Muscle layer of colon (tissue), 2 donors: ENCODE results near the gene SLC25A14.

Experiments used
- H3K27ac ChIP-seq: one replicate; pipeline ENCODE4 v1.7.0; 2013; ENCODE audit warnings: low read depth, mild to moderate bottlenecking, low read length, moderate library complexity
- H3K27me3 ChIP-seq, 2 donors: one replicate each; pipeline ENCODE4 v1.7.0; 2013; ENCODE audit warnings: low read length in 2 of 2, mild to moderate bottlenecking in 2 of 2; ENCODE audit not compliant: insufficient read depth in 2 of 2, control insufficient read depth in 1 of 2
- H3K36me3 ChIP-seq: one replicate; pipeline ENCODE4 v1.7.0; 2013; ENCODE audit warnings: mild to moderate bottlenecking, low read length; ENCODE audit not compliant: insufficient read depth
- H3K4me1 ChIP-seq: one replicate; pipeline ENCODE4 v1.7.0; 2013; ENCODE audit warnings: mild to moderate bottlenecking, low read length; ENCODE audit not compliant: insufficient read depth
- H3K4me3 ChIP-seq, 2 donors: one replicate each; pipeline ENCODE4 v1.7.0; 2013; ENCODE audit warnings: low read length in 2 of 2, low read depth in 1 of 2, mild to moderate bottlenecking in 1 of 2, moderate library complexity in 1 of 2
- H3K9ac ChIP-seq: one replicate; pipeline ENCODE4 v1.7.0; 2013; ENCODE audit warnings: low read length
- H3K9me3 ChIP-seq: one replicate; pipeline ENCODE4 v1.7.0; 2013; ENCODE audit warnings: mild to moderate bottlenecking, low read length
- donor health status: abdominal sarcoma.
- donor health status: Adenocarcinoma of cecum.

Gene SLC25A14

DNA sequence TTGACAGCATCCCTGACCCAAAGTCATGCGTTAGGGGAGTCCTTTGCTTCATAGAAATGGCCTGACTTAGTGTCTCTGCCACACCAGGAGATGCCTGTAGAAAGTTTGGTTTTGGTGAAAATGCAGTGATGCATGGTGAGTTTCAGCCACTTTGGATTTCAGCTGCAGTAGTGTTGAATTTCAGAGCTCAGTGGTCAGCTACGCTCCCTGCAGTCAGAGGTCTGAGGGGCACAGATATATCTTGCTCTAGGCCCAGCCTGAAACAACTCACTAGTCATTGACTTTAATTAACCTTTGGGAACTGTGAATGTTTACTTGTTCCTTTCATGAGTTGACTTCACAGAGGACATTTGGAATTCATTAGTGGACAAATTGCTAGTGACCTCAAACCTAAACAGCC is 79.5 kb downstream of the SLC25A14 start:
- Histone ChIP-seq H3K4me3 (no peak overlapping the region), H3K27ac (no peak overlapping the region), H3K27me3 (peaks cover 0 to 5% of the 10 kb centered on the region in 2 donors)

More for the DNA sequence above, 79.5 kb downstream of the SLC25A14 start:
- H3K9ac ChIP-seq: no peak overlapping the region
- H3K4me1 ChIP-seq: no peaks in the 10 kb centered on the region
- H3K9me3 ChIP-seq: no peaks in the 10 kb centered on the region
- no peaks in the 10 kb centered on the region for H3K36me3 ChIP-seq
